ENCODE measurements around the gene FLT1.

FLT1 gene

DNA sequence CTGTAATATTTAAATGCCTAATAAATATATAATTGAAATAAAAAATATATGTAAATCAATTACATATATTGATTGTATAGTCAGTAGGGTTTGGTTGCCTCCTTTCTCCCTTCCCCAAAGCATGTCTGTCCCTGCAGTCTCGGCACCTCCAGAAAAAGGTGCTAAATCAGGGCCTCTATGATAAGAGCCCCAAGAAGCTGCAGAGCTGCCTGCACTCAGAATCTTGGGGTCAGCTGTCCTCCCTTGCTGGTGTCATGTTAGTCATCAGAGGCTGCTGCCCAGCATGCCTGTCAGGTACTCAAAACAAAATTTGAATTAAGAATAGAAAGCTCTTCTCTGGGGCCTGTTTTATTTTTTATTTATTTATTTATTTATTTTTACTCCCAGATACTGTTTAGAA is 9.8 kb downstream of the FLT1 start:
- DNase-seq, result no peak

GRCh38 chr13:28483313-28483931 is 11.5 kb downstream of the FLT1 start:
- DNase-seq, result no peak

GRCh38 chr13:28479005-28479404 is 15.9 kb downstream of the FLT1 start:
- no peak for DNase-seq

GRCh38 chr13:28478127-28478526 is 16.8 kb downstream of the FLT1 start:
- DNase-seq, result no peak

GRCh38 chr13:28477709-28477973 is 17.3 kb downstream of the FLT1 start:
- DNase-seq, result no peak

- no peak for DNase-seq
These were observed 17.8 kb downstream of the FLT1 start for GRCh38 chr13:28476919-28477708.

DNA sequence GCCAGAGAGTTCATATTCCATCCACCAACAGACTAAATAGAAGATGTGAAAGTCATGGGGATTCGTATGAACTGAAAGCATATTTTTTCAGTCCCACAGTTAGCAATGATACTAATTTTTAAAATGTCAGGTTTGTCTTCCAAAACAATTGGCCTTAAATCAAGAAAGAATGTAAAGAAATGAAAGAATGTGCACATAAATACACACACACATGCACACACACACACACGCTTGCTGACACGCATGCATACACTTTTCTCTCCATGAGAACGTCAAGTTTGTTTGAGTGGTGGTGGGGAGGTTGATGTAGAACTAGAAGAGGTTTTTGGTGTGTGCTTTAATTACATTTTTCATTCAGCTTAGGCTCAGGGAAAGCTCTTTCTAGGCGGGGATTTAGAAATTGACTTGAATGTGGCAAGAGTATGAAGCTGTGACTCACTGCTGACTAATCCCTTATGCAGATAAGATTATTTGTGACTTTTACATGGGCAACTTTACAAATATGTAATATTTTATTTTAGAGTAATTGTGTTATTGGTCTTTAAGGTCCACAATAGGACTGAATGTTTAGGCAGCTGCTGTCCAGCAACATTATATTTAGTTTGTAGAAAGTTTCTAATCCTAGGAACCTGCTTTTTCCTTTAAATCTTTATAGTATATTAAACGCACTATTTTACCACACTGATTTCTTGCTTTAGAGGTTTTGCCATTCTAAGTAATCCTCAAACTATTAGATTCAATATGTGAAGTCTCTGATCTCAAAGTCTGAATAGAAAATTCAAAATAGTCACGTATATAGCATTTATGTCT is 18.8 kb downstream of the FLT1 start:
- no peak for DNase-seq

GRCh38 chr13:28474491-28475134 is 20.3 kb downstream of the FLT1 start:
- no peak for DNase-seq

- no peak for DNase-seq
These were observed 21.9 kb downstream of the FLT1 start for GRCh38 chr13:28473044-28473443.

- no peak for DNase-seq
These were observed 23.5 kb downstream of the FLT1 start for GRCh38 chr13:28471421-28471820.

GRCh38 chr13:28470296-28470695 is 24.6 kb downstream of the FLT1 start:
- no peak for DNase-seq

DNA sequence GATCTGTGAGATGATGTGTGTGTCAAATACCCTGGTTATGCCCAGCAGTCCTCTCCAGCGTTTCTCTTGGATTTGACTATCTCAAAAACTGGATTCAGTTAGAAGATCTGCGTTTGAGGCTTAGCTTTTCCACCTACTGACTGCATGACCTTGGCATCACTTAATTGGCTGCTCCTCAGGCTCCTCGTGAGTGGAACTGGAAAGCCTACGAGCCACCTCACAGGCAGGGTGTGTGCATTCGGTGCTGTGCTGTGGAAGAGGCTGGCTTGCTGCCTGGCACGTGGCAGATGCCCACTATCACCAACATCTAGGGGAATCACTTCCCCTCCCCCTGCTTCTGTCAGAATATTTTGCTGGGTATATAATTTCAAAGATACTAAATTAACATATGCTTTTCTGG is 25.6 kb downstream of the FLT1 start:
- no peak for DNase-seq

DNA sequence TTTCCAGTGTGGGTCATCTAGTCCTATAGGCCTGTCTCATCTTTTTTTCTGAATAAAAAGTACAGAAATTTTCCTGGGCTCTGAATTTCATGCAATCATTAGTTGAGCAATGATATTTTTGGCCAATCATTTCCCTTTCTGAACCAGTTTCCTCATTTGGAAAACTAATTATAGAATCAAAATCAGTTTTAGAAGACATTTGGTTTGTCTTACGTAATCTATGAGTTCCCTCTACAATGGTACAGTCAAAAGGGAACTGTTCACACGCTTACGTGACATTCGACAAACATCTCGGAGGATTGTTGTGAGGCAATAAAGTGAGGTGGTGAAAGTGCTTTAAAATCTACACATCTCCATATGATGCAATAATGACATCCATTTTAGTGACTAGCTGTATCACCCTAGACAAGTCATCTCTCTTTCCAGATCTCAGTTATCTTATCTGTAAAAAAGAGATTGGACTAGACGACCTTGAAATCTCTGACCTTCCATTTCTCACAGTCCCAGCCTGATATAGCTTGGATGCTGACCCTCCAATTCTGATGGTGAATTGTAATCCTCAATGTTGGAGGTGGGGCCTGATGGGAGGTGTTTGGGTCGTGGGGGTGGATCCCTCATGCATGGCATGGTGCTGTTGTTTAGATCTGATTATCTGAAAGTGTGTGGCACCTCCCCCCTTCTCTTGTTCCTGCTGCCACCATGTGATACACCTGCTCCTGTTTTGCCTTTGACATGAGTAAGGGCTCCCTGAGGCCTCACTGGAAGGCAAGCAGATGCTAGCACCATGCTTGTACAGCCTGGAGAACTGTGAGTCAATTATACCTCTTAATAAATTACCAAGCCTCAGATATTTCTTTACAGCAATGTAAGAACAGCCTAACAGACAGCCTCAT is 26.7 kb downstream of the FLT1 start:
- DNase-seq, result no peak

GRCh38 chr13:28467034-28467433 is 27.9 kb downstream of the FLT1 start:
- DNase-seq, result no peak

- no peak for DNase-seq
These were observed 28.8 kb downstream of the FLT1 start for GRCh38 chr13:28466151-28466550.

DNA sequence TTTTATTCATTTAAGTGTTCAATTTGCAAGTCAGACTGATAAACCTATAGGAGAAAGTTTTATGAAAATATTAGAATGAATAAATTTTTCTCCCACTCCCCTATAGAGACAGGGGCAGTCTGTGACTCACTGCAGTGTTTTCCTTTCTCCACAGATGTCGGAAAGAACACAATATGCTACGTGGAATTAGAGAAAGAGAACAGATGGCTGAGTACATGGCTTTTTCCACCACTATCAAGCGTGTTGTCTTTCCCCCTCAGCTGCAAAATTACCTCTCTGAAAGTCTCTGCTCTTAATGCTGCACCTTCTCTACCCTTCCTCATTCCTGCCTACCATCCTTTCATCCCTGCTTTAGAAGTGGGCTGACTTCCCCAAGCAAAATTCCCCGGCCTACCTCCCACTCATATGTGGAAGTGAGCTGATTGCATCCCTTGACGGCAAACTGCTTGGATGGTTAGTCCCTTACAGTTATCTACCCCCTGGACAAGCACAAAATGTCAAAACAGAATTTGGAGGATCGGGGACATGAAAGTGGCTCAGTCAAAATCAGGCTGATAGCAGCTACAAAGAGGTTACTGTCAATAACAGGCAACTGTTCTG is 30.0 kb downstream of the FLT1 start:
- DNase-seq, result peak; percentile 68

- DNase-seq, result no peak
These were observed 31.4 kb downstream of the FLT1 start for GRCh38 chr13:28463481-28463880.

DNA sequence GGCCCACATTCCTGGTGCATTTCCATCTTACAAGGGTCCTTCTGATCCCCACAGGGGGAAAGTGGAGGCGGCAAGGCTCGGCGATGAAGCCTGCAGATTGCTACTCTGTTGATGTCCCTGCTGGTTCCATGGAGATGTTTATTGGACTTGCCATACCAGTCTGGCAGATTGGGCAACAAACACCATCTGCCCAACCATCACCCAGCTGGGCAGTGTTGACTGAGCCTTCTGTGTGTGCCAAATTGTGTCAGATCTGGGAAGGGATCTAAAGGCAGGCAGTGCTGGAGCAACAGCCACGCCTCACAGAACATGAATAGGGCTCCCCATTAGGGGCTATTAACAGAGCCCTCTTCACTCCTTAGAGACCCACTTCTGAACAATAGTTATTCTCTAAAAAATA is 35.0 kb downstream of the FLT1 start:
- peak; percentile 85 for DNase-seq

DNA sequence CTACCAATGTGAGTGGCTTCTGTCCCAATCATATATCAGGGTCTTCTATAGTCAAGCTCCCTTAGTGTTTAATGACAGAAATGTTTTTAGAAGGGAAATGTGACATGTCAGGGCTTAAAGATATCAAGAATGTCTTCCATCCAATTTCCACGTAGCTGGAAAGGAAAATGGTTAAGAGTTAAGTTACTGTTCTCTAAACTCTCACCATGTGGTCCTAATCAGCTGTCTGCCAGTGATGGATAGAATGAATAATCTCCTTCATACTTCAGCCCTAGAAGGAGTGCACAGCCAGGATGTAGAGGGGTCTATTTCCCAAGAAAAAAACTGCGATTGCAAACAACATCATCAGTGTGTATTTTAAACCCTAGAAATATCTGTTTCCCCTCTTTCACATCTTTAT is 36.3 kb downstream of the FLT1 start:
- no peak for DNase-seq

GRCh38 chr13:28458051-28458450 is 36.9 kb downstream of the FLT1 start:
- no peak for DNase-seq

- DNase-seq, result no peak
These were observed 37.4 kb downstream of the FLT1 start for GRCh38 chr13:28457521-28457920.

DNA sequence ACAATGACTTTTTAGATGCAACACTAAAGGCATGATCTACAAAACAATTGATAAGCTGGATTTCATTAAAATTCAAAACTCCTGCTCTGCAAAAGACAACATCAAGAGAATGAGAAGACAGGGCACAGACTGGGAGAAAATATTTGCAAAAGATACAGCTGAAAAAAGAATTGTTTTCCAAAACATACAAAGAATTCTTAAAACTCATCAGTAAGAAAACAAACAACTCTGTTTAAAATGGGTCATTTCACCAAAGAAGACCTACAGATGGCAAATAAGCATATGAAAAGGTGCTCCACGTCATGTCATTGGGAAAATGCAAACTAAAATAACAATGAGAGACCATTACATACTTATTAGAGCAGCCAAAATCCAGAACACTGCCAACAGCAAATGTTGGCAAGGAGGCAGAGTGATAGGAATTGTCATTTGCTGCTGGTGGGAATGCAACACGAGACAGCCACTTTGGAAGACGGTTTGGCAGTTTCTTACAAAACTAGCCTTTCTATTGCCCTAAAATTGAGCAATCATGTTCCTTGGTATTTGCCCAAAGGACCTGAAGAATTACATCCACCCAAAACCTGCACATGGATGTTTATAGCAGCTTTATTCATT is 39.2 kb downstream of the FLT1 start:
- DNase-seq, result no peak
